ENCODE data around the gene KCNMB2. TPM values are rescaled to one million over a fixed set of nuclear protein-coding genes. Genes with fewer than 3 reads are reported as not detected.
"Not testable (repeated sequence)": the region's sequence is repeated elsewhere in the genome, so short reads cannot be mapped to it uniquely, and the experiment has no call there.

The KCNMB2 gene
- total and polyA plus RNA-seq, 8 donors: 0.48 to 3.7 (median 1.8) TPM; not detected in 4

- DNase-seq: no peak
- WGBS, 5 donors: 91 to 98% (median 96%) methylated on average over 1 of the region's 1 CpG
These were observed 315.3 kb downstream of the KCNMB2 start for GRCh38 chr3:178851564-178851963.

GRCh38 chr3:178856804-178857203 is 320.6 kb downstream of the KCNMB2 start:
- Histone ChIP-seq H3K36me3 (no peaks in the 10 kb centered on the region), H3K27me3 (no peaks in the 10 kb centered on the region), H3K4me3 (no peak overlapping the region), H3K9me3 (peaks cover 0 to 7% (median 0%) of the 10 kb centered on the region in 4 donors), H3K4me1 (peaks cover 0 to 5% (median 0%) of the 10 kb centered on the region in 4 donors), H3K27ac (no peak overlapping the region)
- peak in 1 of 2 donors; percentile 23 for DNase-seq
- 70 to 79% (median 73%) methylated on average over 2 of the region's 2 CpGs for WGBS, 5 donors
- no peak for TF ChIP-seq CTCF (IDR thresholded peaks at IDR 0.05)
- no peak for TF ChIP-seq POLR2A (IDR thresholded peaks at IDR 0.05)
- TF ChIP-seq POLR2AphosphoS5 (IDR thresholded peaks at IDR 0.05): peak in 2 of 3 donors; percentile 53 to 58
- TF ChIP-seq EP300 (IDR thresholded peaks at IDR 0.05): no peak
- intact Hi-C loops (cut with DNase I; ENCODE audit: low total_unique reads): no loop called here

More at GRCh38 chr3:178851564-178851963, 315.3 kb downstream of the KCNMB2 start:
- intact Hi-C loops (cut with DNase I; ENCODE audit: low total_unique reads): no loop called here
- H3K27me3 ChIP-seq: no peaks in the 10 kb centered on the region
- no peak for TF ChIP-seq POLR2AphosphoS5 (IDR thresholded peaks at IDR 0.05)
- no peak overlapping the region for H3K4me3 ChIP-seq
- no peaks in the 10 kb centered on the region for H3K36me3 ChIP-seq
- H3K9me3 ChIP-seq: no peaks in the 10 kb centered on the region
- peaks cover 0 to 11% (median 0%) of the 10 kb centered on the region in 4 donors for H3K4me1 ChIP-seq
- no peak overlapping the region for H3K27ac ChIP-seq

GRCh38 chr3:178859386-178859785 is 323.1 kb downstream of the KCNMB2 start:
- Histone ChIP-seq H3K27ac (no peak overlapping the region), H3K27me3 (no peaks in the 10 kb centered on the region), H3K36me3 (no peaks in the 10 kb centered on the region), H3K4me3 (no peak overlapping the region), H3K9me3 (peaks cover 0 to 7% (median 0%) of the 10 kb centered on the region in 4 donors), H3K4me1 (peaks cover 0 to 5% (median 0%) of the 10 kb centered on the region in 4 donors)
- TF ChIP-seq EP300 (IDR thresholded peaks at IDR 0.05) (no peak), POLR2A (IDR thresholded peaks at IDR 0.05) (no peak), POLR2AphosphoS5 (IDR thresholded peaks at IDR 0.05) (no peak), CTCF (IDR thresholded peaks at IDR 0.05) (no peak)
- DNase-seq: no peak
- intact Hi-C loops (cut with DNase I; ENCODE audit: low total_unique reads): no loop called here
- WGBS, 5 donors: 81 to 90% (median 85%) methylated on average over 3 of the region's 3 CpGs

- intact Hi-C loops (cut with DNase I; ENCODE audit: low total_unique reads); H3K36me3 ChIP-seq; H3K4me3 ChIP-seq; H3K27me3 ChIP-seq; DNase-seq; H3K4me1 ChIP-seq; H3K27ac ChIP-seq; H3K9me3 ChIP-seq: not testable (repeated sequence)
- 86 to 97% (median 86%) methylated on average over 19 to 29 of the region's 29 CpGs for WGBS, 5 donors
These were observed 323.7 kb downstream of the KCNMB2 start for GRCh38 chr3:178859900-178860436.

GRCh38 chr3:178868681-178869080 is 332.4 kb downstream of the KCNMB2 start:
- H3K27ac ChIP-seq: no peak overlapping the region
- DNase-seq: no peak
- peaks cover 0 to 10% (median 0%) of the 10 kb centered on the region in 4 donors for H3K4me1 ChIP-seq
- no peak overlapping the region for H3K4me3 ChIP-seq
- TF ChIP-seq CTCF (IDR thresholded peaks at IDR 0.05): no peak
- TF ChIP-seq EP300 (IDR thresholded peaks at IDR 0.05): no peak
- TF ChIP-seq POLR2A (IDR thresholded peaks at IDR 0.05): no peak
- no peak for TF ChIP-seq POLR2AphosphoS5 (IDR thresholded peaks at IDR 0.05)
- intact Hi-C loops (cut with DNase I; ENCODE audit: low total_unique reads): no loop called here
- H3K9me3 ChIP-seq: no peaks in the 10 kb centered on the region
- H3K36me3 ChIP-seq: no peaks in the 10 kb centered on the region
- H3K27me3 ChIP-seq: no peaks in the 10 kb centered on the region
- 8 to 30% (median 10%) methylated on average over 2 of the region's 2 CpGs for WGBS, 5 donors

Measured in stomach (tissue), 9 donors.